Loucy (cell line): Measurements from ENCODE around the gene AGBL4.
A peak's percentile ranks its signal among the peaks of the same experiment; 100 is the strongest.

Source experiments
- H2AFZ ChIP-seq: fragments of 200-600 bp; sonication (generic); 2 replicates; pipeline ENCODE4 v1.6.0; 2016; ENCODE audit warnings: antibody characterized with exemption, mild to moderate bottlenecking, low read length, moderate library complexity
- H3F3A ChIP-seq: fragments of 200-600 bp; 2 replicates; pipeline ENCODE4 v1.6.0; 2016; ENCODE audit warnings: antibody characterized with exemption, low read depth, mild to moderate bottlenecking
- H3K27me3 ChIP-seq: fragments of 200-600 bp; sonication (generic); 2 replicates; pipeline ENCODE4 v1.6.1; 2014; ENCODE audit warnings: low read length, mild to moderate bottlenecking; ENCODE audit not compliant: insufficient read depth, poor library complexity, severe bottlenecking
- H3K36me3 ChIP-seq: fragments of 200-600 bp; sonication (generic); 2 replicates; pipeline ENCODE4 v1.6.1; 2016; ENCODE audit warnings: low read length; ENCODE audit not compliant: insufficient read depth
- H3K4me1 ChIP-seq: fragments of 200-600 bp; sonication (generic); 2 replicates; pipeline ENCODE4 v1.5.1; 2014; ENCODE audit warnings: low read length, mild to moderate bottlenecking; ENCODE audit not compliant: insufficient read depth, poor library complexity, severe bottlenecking
- H3K4me2 ChIP-seq: fragments of 200-600 bp; sonication (generic); 2 replicates; pipeline ENCODE4 v1.6.0; 2014; ENCODE audit warnings: antibody characterized with exemption, low read length, low read depth, mild to moderate bottlenecking; ENCODE audit not compliant: poor library complexity, severe bottlenecking
- H3K4me3 ChIP-seq: fragments of 200-600 bp; sonication (generic); 2 replicates; pipeline ENCODE4 v1.5.1; 2014; ENCODE audit warnings: low read length, mild to moderate bottlenecking, mixed read lengths; ENCODE audit not compliant: poor library complexity, severe bottlenecking
- H3K79me2 ChIP-seq: fragments of 200-600 bp; sonication (generic); 2 replicates; pipeline ENCODE4 v1.6.1; 2014; ENCODE audit warnings: low read length; ENCODE audit not compliant: insufficient read depth
- H3K9ac ChIP-seq: fragments of 200-600 bp; sonication (generic); 2 replicates; pipeline ENCODE4 v1.6.0; 2014; ENCODE audit warnings: mild to moderate bottlenecking, low read depth, low read length, moderate library complexity; ENCODE audit not compliant: poor library complexity, severe bottlenecking
- H3K9me2 ChIP-seq: fragments of 200-600 bp; sonication (generic); replicated peaks from 2 replicates; pipeline ENCODE4 v1.6.1; 2016; ENCODE audit warnings: low read depth, low read length, mixed read lengths
- H3K9me3 ChIP-seq: fragments of 200-600 bp; sonication (generic); 2 replicates; pipeline ENCODE4 v1.6.1; 2014; ENCODE audit warnings: mild to moderate bottlenecking, antibody characterized with exemption, low read length, low read depth; ENCODE audit not compliant: insufficient read depth
- H4K20me1 ChIP-seq: fragments of 200-600 bp; sonication (generic); 2 replicates; pipeline ENCODE4 v1.6.0; 2014; ENCODE audit warnings: antibody characterized with exemption, low read length, mild to moderate bottlenecking; ENCODE audit not compliant: insufficient read depth, poor library complexity, severe bottlenecking
- CTCF ChIP-seq: fragments of 200-600 bp; sonication (generic); conservative IDR thresholded peaks from 2 replicates; pipeline ENCODE4 v1.5.1; 2014; ENCODE audit warnings: mild to moderate bottlenecking, antibody characterized with exemption, low read length
- EZH2phosphoT487 ChIP-seq: fragments of 200-600 bp; IDR thresholded peaks from 2 replicates; pipeline ENCODE4 v1.6.1; 2018; ENCODE audit warnings: antibody characterized with exemption, mild to moderate bottlenecking, moderate library complexity, borderline replicate concordance

AGBL4 gene

GRCh38 chr1:48869116-48869893 is 1154.4 kb downstream of the AGBL4 start:
- H3K79me2 ChIP-seq: no peaks in the 10 kb centered on the region
- H3K27me3 ChIP-seq: no peaks in the 10 kb centered on the region
- no peaks in the 10 kb centered on the region for H3K36me3 ChIP-seq
- no peaks in the 10 kb centered on the region for H4K20me1 ChIP-seq
- TF ChIP-seq CTCF (peak; percentile 31; the same call in 1 of the 2 replicates), EZH2phosphoT487 (no peak)
- H3K9me2 ChIP-seq: no peaks in the 10 kb centered on the region
- H3K4me3 ChIP-seq: no peak overlapping the region
- H3K9ac ChIP-seq: no peak overlapping the region
- H3K4me1 ChIP-seq: no peaks in the 10 kb centered on the region
- no peaks in the 10 kb centered on the region for H3F3A ChIP-seq
- no peaks in the 10 kb centered on the region for H3K9me3 ChIP-seq
- no peak overlapping the region for H2AFZ ChIP-seq
- no peak overlapping the region for H3K4me2 ChIP-seq

GRCh38 chr1:48864913-48865312 is 1158.8 kb downstream of the AGBL4 start:
- TF ChIP-seq EZH2phosphoT487 (no peak), CTCF (no peak)

GRCh38 chr1:48859456-48859855 is 1164.3 kb downstream of the AGBL4 start:
- Histone ChIP-seq H4K20me1 (no peaks in the 10 kb centered on the region), H3K27me3 (no peaks in the 10 kb centered on the region), H3K4me2 (no peak overlapping the region), H3K9me2 (no peaks in the 10 kb centered on the region), H3K4me3 (no peak overlapping the region), H3K9me3 (no peaks in the 10 kb centered on the region), H3F3A (no peaks in the 10 kb centered on the region), H2AFZ (no peak overlapping the region), H3K9ac (no peak overlapping the region), H3K4me1 (no peaks in the 10 kb centered on the region), H3K36me3 (no peaks in the 10 kb centered on the region), H3K79me2 (no peaks in the 10 kb centered on the region)
- TF ChIP-seq EZH2phosphoT487 (no peak), CTCF (no peak)

More at GRCh38 chr1:48864913-48865312, 1158.8 kb downstream of the AGBL4 start:
- Histone ChIP-seq H3K27me3 (no peaks in the 10 kb centered on the region), H3K9ac (no peak overlapping the region), H3K9me2 (no peaks in the 10 kb centered on the region), H3K4me3 (no peak overlapping the region), H3F3A (no peaks in the 10 kb centered on the region), H3K4me2 (no peak overlapping the region), H3K4me1 (no peaks in the 10 kb centered on the region), H3K9me3 (no peaks in the 10 kb centered on the region), H4K20me1 (no peaks in the 10 kb centered on the region), H2AFZ (no peak overlapping the region), H3K36me3 (no peaks in the 10 kb centered on the region), H3K79me2 (no peaks in the 10 kb centered on the region)
